HG03045 (cell line): ENCODE results near the gene NUB1.

Experiments
- ATAC-seq: cut with Tn5 transposase; IDR thresholded peaks from one replicate; pipeline ENCODE4 v1.9.1; 2021; ENCODE audit warnings: mild to moderate bottlenecking, moderate library complexity; ENCODE audit not compliant: unreplicated experiment

The NUB1 gene

GRCh38 chr7:151313857-151314256 lies 27.8 kb upstream of the NUB1 start:
- ATAC-seq, result no peak

- no peak for ATAC-seq
Observed at GRCh38 chr7:151314401-151314800, 27.2 kb upstream of the NUB1 start.

GRCh38 chr7:151315038-151315655 lies 26.5 kb upstream of the NUB1 start:
- ATAC-seq, result no peak

DNA sequence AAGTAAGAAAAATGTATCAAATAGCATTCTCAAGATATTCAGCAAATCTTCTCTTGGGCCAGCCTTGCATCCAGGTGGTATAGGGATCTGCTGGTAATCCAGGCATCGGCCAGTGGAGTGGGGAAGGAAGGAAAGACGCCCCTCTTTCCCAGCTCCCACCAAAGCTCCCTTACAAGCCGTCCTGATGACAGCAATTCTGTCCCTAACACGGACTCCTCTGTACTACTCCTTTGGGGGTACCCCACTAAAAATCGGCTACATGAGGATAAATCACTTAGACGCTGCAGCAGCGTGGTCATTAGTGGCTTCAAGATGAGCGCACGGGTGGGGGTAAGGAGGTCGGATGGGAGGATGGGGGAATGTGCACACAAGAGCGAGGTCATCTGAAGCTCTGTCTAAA lies 24.7 kb upstream of the NUB1 start:
- ATAC-seq, result no peak

DNA sequence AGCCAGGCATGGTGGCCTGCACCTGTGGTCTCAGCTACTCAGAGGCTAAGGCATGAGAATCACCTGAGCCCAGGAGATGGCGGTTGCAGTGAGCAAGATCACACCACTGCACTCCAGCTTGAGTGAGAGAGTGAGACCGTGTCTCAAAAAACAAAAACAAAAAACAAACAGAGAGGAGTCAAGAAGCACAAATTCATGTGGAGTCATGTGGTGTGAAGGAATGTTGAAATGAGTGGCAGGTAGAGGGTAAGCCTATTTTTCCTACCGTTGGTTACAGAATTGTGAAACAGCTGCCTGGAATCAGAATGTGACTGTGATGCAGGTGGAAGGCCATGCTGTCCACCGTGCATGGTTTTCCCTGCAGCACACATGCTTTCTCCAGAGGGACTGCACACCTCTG lies 23.7 kb upstream of the NUB1 start:
- no peak for ATAC-seq

- no peak for ATAC-seq
Observed at GRCh38 chr7:151319189-151319588, 22.4 kb upstream of the NUB1 start.

- ATAC-seq, result no peak
Observed at GRCh38 chr7:151320263-151320845, 21.3 kb upstream of the NUB1 start.

- ATAC-seq, result no peak
Observed at GRCh38 chr7:151321341-151321740, 20.3 kb upstream of the NUB1 start.

DNA sequence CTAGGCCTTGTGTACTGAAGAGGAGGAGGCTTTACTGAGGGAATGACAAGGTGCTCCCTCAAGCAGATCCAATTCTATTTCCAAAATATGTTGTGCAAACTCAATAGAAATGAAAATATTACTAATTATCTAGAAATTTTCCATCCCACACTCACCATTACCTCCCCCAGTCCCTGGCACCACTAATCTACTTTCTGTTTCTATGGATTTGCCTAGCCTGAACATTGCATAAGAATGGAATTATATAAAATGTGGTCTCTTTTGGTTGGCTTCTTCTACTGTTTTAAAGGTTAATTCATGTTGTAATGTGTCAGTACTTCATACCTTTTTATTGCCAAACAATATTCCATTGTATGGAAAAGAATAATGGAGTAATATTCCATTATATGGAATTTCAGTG lies 18.7 kb upstream of the NUB1 start:
- no peak for ATAC-seq

- no peak for ATAC-seq
Observed at GRCh38 chr7:151327022-151327421, 14.6 kb upstream of the NUB1 start.

DNA sequence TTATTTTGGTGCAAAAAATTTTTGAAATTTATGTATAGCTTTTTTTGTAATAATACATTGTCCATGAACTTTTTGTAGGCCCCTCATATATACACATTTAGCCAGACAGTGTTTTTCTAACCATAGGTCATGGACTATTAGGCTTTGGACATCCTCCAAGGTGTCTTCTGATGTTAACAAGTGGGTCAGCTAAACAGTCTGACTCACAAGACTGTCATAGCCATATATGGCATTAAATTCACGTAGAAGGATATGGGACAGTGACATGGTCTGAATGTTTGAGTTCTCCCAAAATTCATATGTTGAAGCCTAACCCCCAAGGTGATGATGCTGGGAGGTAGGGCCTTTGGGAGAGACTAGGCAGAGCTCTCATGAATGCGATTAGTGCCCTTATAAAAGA lies 14.0 kb upstream of the NUB1 start:
- ATAC-seq, result no peak

- no peak for ATAC-seq
Observed at GRCh38 chr7:151330181-151330580, 11.4 kb upstream of the NUB1 start.

- no peak for ATAC-seq
Observed at GRCh38 chr7:151330661-151331060, 11.0 kb upstream of the NUB1 start.

DNA sequence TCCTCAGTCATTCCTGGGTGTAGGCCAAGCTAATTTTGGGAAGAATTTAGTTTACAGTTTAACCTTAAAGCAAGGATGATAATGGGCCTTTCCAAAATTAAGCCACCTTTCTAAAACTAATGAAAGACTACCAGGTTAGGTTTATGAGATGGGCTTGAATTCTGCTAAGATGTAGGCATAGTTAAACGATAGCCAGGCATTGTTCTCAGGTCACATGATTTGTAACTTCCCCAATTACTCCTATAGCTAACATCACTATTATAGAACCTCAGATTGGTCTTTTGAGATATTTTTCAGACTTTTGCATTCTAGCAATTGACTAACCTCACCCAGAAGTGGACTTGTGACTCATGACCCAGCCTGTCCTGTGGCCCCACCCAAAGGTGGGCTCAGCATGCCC lies 7.0 kb upstream of the NUB1 start:
- ATAC-seq, result no peak

GRCh38 chr7:151336027-151336708 lies 5.4 kb upstream of the NUB1 start:
- no peak for ATAC-seq

- no peak for ATAC-seq
Observed at GRCh38 chr7:151337346-151337745, 4.3 kb upstream of the NUB1 start.

- ATAC-seq, result no peak
Observed at GRCh38 chr7:151338809-151339208, 2.8 kb upstream of the NUB1 start.

GRCh38 chr7:151339651-151340382 lies 1.8 kb upstream of the NUB1 start:
- ATAC-seq, result peak; percentile 38

DNA sequence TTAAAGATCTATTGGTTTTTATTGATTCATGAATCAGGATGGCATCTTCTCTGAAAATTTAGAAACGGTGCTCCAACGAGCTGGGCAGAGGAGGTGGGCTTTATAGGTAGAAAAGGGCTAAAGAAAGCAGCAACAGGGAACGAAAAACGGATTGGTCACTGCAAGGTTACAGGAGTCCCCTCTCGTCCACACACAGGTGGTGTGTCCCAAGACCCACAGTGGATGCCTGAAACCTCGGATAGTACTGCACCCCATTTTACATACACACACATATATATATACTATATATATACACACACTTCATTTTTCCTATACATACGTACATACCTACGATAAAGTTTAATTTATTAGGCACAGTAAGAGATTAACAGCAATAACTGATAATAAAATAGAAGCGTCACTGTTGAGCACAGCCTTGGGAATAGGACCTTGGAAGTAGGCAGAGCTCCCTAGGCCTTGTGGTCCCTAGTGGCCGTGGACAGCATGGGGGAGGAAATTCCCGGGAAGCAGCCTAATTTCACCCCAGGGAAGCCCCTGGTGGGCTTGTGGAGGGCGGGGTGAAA lies 737 bp upstream of the NUB1 start:
- ATAC-seq, result no peak

- ATAC-seq, result no peak
Observed at GRCh38 chr7:151342102-151342646, 562 bp downstream of the NUB1 start.

GRCh38 chr7:151342811-151343210 lies 1.2 kb downstream of the NUB1 start:
- ATAC-seq, result no peak
